K562 (cell line): Measurements from ENCODE around the gene ECSIT. TPM values are rescaled to one million over a fixed set of nuclear protein-coding genes. Genes with fewer than 3 reads are reported as not detected.

Source experiments
- CBX2 ChIP-seq: fragments of 200-600 bp; sonication (generic); IDR thresholded peaks from one replicate; pipeline ENCODE4 v1.6.1; 2012; ENCODE audit warnings: mild to moderate bottlenecking, low read length, inconsistent platforms; ENCODE audit not compliant: insufficient read depth, poor library complexity, severe bottlenecking
- CBX3 ChIP-seq, 2 experiments: IDR thresholded peaks; 1 replicate in 1 of 2; 2 replicates in 1 of 2; pipeline ENCODE4 v1.6.1; 2012; ENCODE audit warnings: inconsistent platforms in 2 of 2, low read length in 2 of 2, borderline replicate concordance in 1 of 2, control low read depth in 1 of 2
- GTF2E2 ChIP-seq: fragments of 200-800 bp; sonication (Bioruptor generic); IDR thresholded peaks from 2 replicates; pipeline ENCODE4 v1.6.1; 2016; ENCODE audit warnings: missing genetic modification characterization, missing compliant biosample characterization
- HDAC3 ChIP-seq: fragments of 450-650 bp; IDR thresholded peaks from 2 replicates; pipeline ENCODE4 v1.6.1; 2018; ENCODE audit warnings: borderline replicate concordance, mild to moderate bottlenecking, moderate library complexity; ENCODE audit not compliant: partially characterized antibody
- IFI16 ChIP-seq: fragments of 250-450 bp; sonication (Bioruptor Pico); IDR thresholded peaks from 2 replicates; pipeline ENCODE4 v2.1.2; 2022; ENCODE audit warnings: mild to moderate bottlenecking, inconsistent platforms
- PPARD ChIP-seq: fragments of 250-450 bp; sonication (Bioruptor Pico); IDR thresholded peaks from 2 replicates; pipeline ENCODE4 v1.8.0; 2022; ENCODE audit warnings: inconsistent platforms, mild to moderate bottlenecking, moderate library complexity
- RBM15 ChIP-seq: fragments of 200-400 bp; formaldehyde crosslinking; IDR thresholded peaks from 2 replicates; pipeline ENCODE4 v1.6.1; 2018; ENCODE audit warnings: mild to moderate bottlenecking, low read length, moderate library complexity; ENCODE audit not compliant: insufficient read depth
- RBM22 ChIP-seq: fragments of 200-400 bp; formaldehyde crosslinking; IDR thresholded peaks from 2 replicates; pipeline ENCODE4 v1.6.1; 2018; ENCODE audit warnings: low read length, low read depth; ENCODE audit not compliant: poor library complexity, severe bottlenecking
- SP1 ChIP-seq: sonication (generic); formaldehyde crosslinking; IDR thresholded peaks from 2 replicates; pipeline ENCODE4 v1.8.1; 2022; ENCODE audit warnings: mild to moderate bottlenecking, missing genetic modification reagents
- TEAD4 ChIP-seq, 2 experiments: sonication (generic) in 1 of 2; formaldehyde crosslinking in 1 of 2; IDR thresholded peaks; 2 replicates each; pipeline versions ENCODE4 v1.6.1 to v1.8.0; 2012 to 2022; ENCODE audit warnings: borderline replicate concordance in 1 of 2, inconsistent platforms in 1 of 2, low read length in 1 of 2, mild to moderate bottlenecking in 1 of 2, missing genetic modification reagents in 1 of 2
- YY1 ChIP-seq, 3 experiments: IDR thresholded peaks; 2 replicates each; pipeline ENCODE4 v1.6.1; 2011; ENCODE audit warnings: low read length in 2 of 3, mild to moderate bottlenecking in 2 of 3, moderate library complexity in 2 of 3, borderline replicate concordance in 1 of 3, control low read depth in 1 of 3, low read depth in 1 of 3; ENCODE audit not compliant: insufficient read depth in 3 of 3, insufficient replicate concordance in 2 of 3, control insufficient read depth in 1 of 3, insufficient read length in 1 of 3; ENCODE audit errors: extremely low read depth in 1 of 3
- ZBTB7A ChIP-seq: IDR thresholded peaks from 2 replicates; pipeline ENCODE4 v1.6.1; 2011; ENCODE audit warnings: low read depth, mild to moderate bottlenecking, low read length, moderate library complexity, borderline replicate concordance; ENCODE audit not compliant: control insufficient read depth
- polyA plus RNA-seq, 8 experiments: library from polyadenylated mRNA; depleted of rRNA in 4 of 8; stranded (reverse) in 5 of 8; unstranded in 3 of 8; fragments of >200 nt; fragmentation: Nextera tagmentation in 2 of 8; fragmentation: Illumina TruSeq in 1 of 8; extraction: Ambion mirVana in 2 of 8; extraction: Trizol in 1 of 8; gene quantifications; 2 replicates each; pipeline versions ENCODE4 v1.2.1 to v1.2.3, GENCODE V29; 2011 to 2014; ENCODE audit warnings: inconsistent platforms in 1 of 8, missing spikeins in 1 of 8
- total RNA-seq, 7 experiments: library from RNA; depleted of rRNA in 6 of 7; stranded (reverse); fragments of >200 nt in 6 of 7; fragmentation: Illumina TruSeq in 2 of 7; extraction: Trizol in 2 of 7; gene quantifications; 2 replicates each; pipeline versions ENCODE4 v1.2.1 to v1.2.3, GENCODE V29; 2011 to 2021; ENCODE audit warnings: low replicate concordance in 1 of 7
- TF ChIP-seq, protein P1 (sequence below), 2 experiments: IDR thresholded peaks in 1 of 2; conservative IDR thresholded peaks in 1 of 2; 2 replicates each; pipeline ENCODE4 v1.6.1; 2016; ENCODE audit warnings: low read depth in 2 of 2, mild to moderate bottlenecking in 1 of 2, missing compliant biosample characterization in 1 of 2, missing genetic modification characterization in 1 of 2, moderate library complexity in 1 of 2
- TF ChIP-seq, protein P2 (sequence below): fragments of 450-650 bp; formaldehyde crosslinking; IDR thresholded peaks from 2 replicates; pipeline ENCODE4 v1.4.0; 2020; ENCODE audit warnings: mild to moderate bottlenecking
- TF ChIP-seq, protein P3 (sequence below): fragments of 200-800 bp; sonication (Bioruptor generic); IDR thresholded peaks from 2 replicates; pipeline ENCODE4 v1.6.1; 2017; ENCODE audit warnings: missing genetic modification characterization, missing compliant biosample characterization
- TF ChIP-seq, protein P4 (sequence below), 2 experiments: fragments of 450-650 bp in 1 of 2; sonication (generic) in 1 of 2; formaldehyde crosslinking; conservative IDR thresholded peaks; 2 replicates each; pipeline versions ENCODE4 v1.4.0 to v1.8.1; 2020 to 2022; ENCODE audit warnings: mild to moderate bottlenecking in 1 of 2, missing genetic modification reagents in 1 of 2
- TF ChIP-seq, protein P5 (sequence below): sonication (generic); formaldehyde crosslinking; IDR thresholded peaks from 2 replicates; pipeline ENCODE4 v1.9.0; 2022; ENCODE audit warnings: mild to moderate bottlenecking, missing genetic modification reagents

ECSIT gene
- total and polyA plus RNA-seq, 9 of the 15 experiments (the other 6 are each of a cell fraction or from before 2014, with no cell fraction given), result 1.1 to 82.5 (median 43.9) TPM

DNA sequence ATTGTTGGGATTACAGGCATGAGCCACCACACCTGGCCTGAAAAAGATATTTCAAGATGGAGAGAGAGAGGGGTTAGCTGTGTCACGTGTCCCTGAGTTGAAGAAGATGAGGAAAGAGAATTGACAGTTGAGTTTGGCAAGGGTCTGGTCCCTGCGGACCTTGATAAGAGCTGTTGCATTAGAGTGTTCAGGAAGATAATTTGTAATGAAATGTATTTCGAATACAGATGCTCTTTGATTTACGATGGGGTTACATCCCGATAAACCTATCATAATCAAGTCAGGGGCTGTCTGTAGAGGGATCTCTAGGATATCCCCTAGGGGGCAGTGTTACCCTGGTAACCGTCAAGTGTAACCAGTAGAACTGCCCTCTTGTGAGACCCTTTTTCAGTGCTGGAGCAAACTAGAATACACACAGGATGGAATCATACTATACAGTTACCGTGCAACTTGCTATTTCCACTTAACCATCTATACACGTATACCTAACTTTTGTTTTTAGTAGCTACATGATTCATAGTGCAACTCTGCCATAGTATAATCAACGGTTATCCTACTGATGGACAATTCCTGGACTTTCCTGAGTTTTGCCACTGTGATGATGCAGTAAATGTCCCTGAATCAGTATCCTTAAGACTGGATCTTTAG lies 31.6 kb upstream of the ECSIT start (continued):
- TF ChIP-seq PPARD (CRISPR knock-in tag) (no peak), RBM22 (no peak), CBX3 (IDR thresholded peaks at IDR 0.05; ENCODE audit: borderline replicate concordance in 1 of 2, low read length in 2 of 2) (no peak; a peak in 1 of 3 replicates), RBM15 (no peak), IFI16 (CRISPR knock-in tag) (no peak), SP1 (CRISPR knock-in tag) (peak; percentile 76; the same call in 1 of the 2 replicates), TEAD4 (IDR thresholded peaks at IDR 0.05; ENCODE audit: low read length) (peak; percentile 96), TEAD4 (CRISPR knock-in tag; IDR thresholded peaks at IDR 0.05; ENCODE audit: borderline replicate concordance) (no peak), HDAC3 (peak; percentile 85), CBX2 (no peak), ZBTB7A (peak; percentile 75), YY1 (IDR thresholded peaks at IDR 0.05; ENCODE audit: borderline replicate concordance in 1 of 3, control insufficient read depth in 1 of 3, extremely low read depth in 1 of 3, insufficient read depth in 3 of 3, insufficient read length in 1 of 3, insufficient replicate concordance in 2 of 3, low read depth in 1 of 3, low read length in 2 of 3) (peak in 1 of 3 experiments; percentile 67), GTF2E2 (tag) (no peak)
- TF ChIP-seq, protein P1, sequence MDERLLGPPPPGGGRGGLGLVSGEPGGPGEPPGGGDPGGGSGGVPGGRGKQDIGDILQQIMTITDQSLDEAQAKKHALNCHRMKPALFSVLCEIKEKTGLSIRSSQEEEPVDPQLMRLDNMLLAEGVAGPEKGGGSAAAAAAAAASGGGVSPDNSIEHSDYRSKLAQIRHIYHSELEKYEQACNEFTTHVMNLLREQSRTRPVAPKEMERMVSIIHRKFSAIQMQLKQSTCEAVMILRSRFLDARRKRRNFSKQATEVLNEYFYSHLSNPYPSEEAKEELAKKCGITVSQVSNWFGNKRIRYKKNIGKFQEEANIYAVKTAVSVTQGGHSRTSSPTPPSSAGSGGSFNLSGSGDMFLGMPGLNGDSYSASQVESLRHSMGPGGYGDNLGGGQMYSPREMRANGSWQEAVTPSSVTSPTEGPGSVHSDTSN (CRISPR knock-in tag; IDR thresholded peaks at IDR 0.05; ENCODE audit: low read depth), result no peak
- TF ChIP-seq, protein P1 (tag; conservative IDR thresholded peaks at IDR 0.05; ENCODE audit: low read depth), result peak; percentile 94
- TF ChIP-seq, protein P2, sequence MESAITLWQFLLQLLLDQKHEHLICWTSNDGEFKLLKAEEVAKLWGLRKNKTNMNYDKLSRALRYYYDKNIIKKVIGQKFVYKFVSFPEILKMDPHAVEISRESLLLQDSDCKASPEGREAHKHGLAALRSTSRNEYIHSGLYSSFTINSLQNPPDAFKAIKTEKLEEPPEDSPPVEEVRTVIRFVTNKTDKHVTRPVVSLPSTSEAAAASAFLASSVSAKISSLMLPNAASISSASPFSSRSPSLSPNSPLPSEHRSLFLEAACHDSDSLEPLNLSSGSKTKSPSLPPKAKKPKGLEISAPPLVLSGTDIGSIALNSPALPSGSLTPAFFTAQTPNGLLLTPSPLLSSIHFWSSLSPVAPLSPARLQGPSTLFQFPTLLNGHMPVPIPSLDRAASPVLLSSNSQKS (CRISPR knock-in tag), result no peak
- TF ChIP-seq, protein P3, sequence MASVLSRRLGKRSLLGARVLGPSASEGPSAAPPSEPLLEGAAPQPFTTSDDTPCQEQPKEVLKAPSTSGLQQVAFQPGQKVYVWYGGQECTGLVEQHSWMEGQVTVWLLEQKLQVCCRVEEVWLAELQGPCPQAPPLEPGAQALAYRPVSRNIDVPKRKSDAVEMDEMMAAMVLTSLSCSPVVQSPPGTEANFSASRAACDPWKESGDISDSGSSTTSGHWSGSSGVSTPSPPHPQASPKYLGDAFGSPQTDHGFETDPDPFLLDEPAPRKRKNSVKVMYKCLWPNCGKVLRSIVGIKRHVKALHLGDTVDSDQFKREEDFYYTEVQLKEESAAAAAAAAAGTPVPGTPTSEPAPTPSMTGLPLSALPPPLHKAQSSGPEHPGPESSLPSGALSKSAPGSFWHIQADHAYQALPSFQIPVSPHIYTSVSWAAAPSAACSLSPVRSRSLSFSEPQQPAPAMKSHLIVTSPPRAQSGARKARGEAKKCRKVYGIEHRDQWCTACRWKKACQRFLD (CRISPR knock-in tag), result peak; percentile 80; the same call in 1 of the 2 replicates
- TF ChIP-seq, protein P4, sequence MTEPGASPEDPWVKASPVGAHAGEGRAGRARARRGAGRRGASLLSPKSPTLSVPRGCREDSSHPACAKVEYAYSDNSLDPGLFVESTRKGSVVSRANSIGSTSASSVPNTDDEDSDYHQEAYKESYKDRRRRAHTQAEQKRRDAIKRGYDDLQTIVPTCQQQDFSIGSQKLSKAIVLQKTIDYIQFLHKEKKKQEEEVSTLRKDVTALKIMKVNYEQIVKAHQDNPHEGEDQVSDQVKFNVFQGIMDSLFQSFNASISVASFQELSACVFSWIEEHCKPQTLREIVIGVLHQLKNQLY (CRISPR knock-in tag; conservative IDR thresholded peaks at IDR 0.05), result no peak
- TF ChIP-seq, protein P5, sequence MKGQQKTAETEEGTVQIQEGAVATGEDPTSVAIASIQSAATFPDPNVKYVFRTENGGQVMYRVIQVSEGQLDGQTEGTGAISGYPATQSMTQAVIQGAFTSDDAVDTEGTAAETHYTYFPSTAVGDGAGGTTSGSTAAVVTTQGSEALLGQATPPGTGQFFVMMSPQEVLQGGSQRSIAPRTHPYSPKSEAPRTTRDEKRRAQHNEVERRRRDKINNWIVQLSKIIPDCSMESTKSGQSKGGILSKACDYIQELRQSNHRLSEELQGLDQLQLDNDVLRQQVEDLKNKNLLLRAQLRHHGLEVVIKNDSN (CRISPR knock-in tag), result peak; percentile 76
